Upper lobe of left lung (tissue), 6 donors: ENCODE data around the gene PPP1R12A. TPM values are rescaled to one million over a fixed set of nuclear protein-coding genes. Genes with fewer than 3 reads are reported as not detected.
A peak's percentile ranks its signal among the peaks of the same experiment; 100 is the strongest.

Source experiments
- ATAC-seq, 2 donors: fragments of 200-7000 bp; cut with Tn5 transposase; one replicate each; pipeline ENCODE4 v1.9.1; 2022; ENCODE audit warnings: mild to moderate bottlenecking in 2 of 2, moderate library complexity in 2 of 2; ENCODE audit not compliant: low FRiP score in 2 of 2
- DNase-seq, 2 donors: peaks; one replicate each; pipeline ENCODE4 v3.0.0-alpha.2; 2019 to 2020
- H3K27ac ChIP-seq, 4 donors: fragments of 200-600 bp; sonication (generic); one replicate each; pipeline ENCODE4 v1.5.1; 2016 to 2019
- H3K27me3 ChIP-seq, 4 donors: fragments of 200-600 bp; sonication (generic); one replicate each; pipeline ENCODE4 v1.5.1; 2017 to 2019
- H3K36me3 ChIP-seq, 4 donors: fragments of 200-600 bp; sonication (generic); one replicate each; pipeline ENCODE4 v1.5.1; 2016 to 2019
- H3K4me1 ChIP-seq, 4 donors: fragments of 200-600 bp; sonication (generic); one replicate each; pipeline ENCODE4 v1.5.1; 2018 to 2019
- H3K4me3 ChIP-seq, 4 donors: fragments of 200-600 bp; sonication (generic); one replicate each; pipeline ENCODE4 v1.5.1; 2017 to 2019; ENCODE audit warnings: mild to moderate bottlenecking in 2 of 4, moderate library complexity in 1 of 4
- H3K9me3 ChIP-seq, 4 donors: fragments of 200-600 bp; sonication (generic); one replicate each; pipeline ENCODE4 v1.5.1; 2018 to 2019
- EP300 ChIP-seq, 4 donors: sonication (generic); formaldehyde crosslinking; IDR thresholded peaks; one replicate each; pipeline ENCODE4 v1.5.1; 2017; ENCODE audit warnings: antibody characterized with exemption in 4 of 4, control low read depth in 2 of 4
- POLR2A ChIP-seq, 4 donors: fragments of 450-650 bp; IDR thresholded peaks; one replicate each; pipeline ENCODE4 v1.5.1; 2016 to 2017; ENCODE audit warnings: antibody characterized with exemption in 4 of 4, mild to moderate bottlenecking in 2 of 4
- POLR2AphosphoS5 ChIP-seq, 2 donors: sonication (generic); formaldehyde crosslinking; IDR thresholded peaks; one replicate each; pipeline ENCODE4 v1.5.1; 2017; ENCODE audit warnings: antibody characterized with exemption in 2 of 2
- WGBS, 2 donors: methylation state at CpG; one replicate each; pipeline ENCODE4 v1.1.5; 2017 to 2018; 5-methylcytosine and 5-hydroxymethylcytosine counted together
- total RNA-seq, 6 donors: library from RNA; depleted of rRNA in 4 of 6; stranded (reverse); fragments of >200 nt in 4 of 6; gene quantifications; one replicate each; pipeline versions ENCODE4 v1.1.0 to v1.2.1, GENCODE V29; 2016 to 2021
- TF ChIP-seq, protein P1 (sequence below), 6 experiments: fragments of 450-650 bp in 4 of 6; fragments of 200-600 bp in 2 of 6; sonication (generic) in 2 of 6; IDR thresholded peaks; one replicate each; pipeline ENCODE4 v1.5.1; 2016 to 2019; ENCODE audit warnings: antibody characterized with exemption in 6 of 6
- donor health status: DM: no; HTN: no; CAD: no; lungs with moderate emphysema.
- donor health status: DM: no; HTN: yes; CAD: no; lungs with severe emphysema.

Gene PPP1R12A
- total RNA-seq, 6 donors from 2014 or later, result 50.7 to 234 (median 90.4) TPM

DNA sequence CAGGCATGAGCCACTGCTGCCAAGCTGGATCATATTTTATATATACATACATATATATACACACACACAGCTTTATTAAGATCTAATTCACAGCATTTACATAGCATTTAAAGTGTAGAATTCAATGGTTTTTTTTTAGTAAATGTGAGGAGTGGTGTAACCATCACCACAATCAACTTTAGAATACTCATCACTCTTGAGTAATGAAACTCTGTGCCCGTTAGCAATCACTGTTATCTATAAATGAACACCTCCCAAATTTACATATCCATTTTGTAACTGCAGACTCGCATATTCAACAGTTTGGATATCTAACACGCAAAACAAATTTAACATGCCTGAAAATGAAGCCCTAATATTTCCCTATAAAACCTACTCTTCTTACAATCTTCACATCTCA lies 90.9 kb downstream of the PPP1R12A start:
- peaks cover 15 to 35% (median 24%) of the 10 kb centered on the region in 4 donors for H3K4me1 ChIP-seq
- peaks cover 0 to under 1% (median 0%) of the 10 kb centered on the region in 4 donors for H3K9me3 ChIP-seq
- no peak for TF ChIP-seq POLR2A (IDR thresholded peaks at IDR 0.05)
- TF ChIP-seq, protein P1, sequence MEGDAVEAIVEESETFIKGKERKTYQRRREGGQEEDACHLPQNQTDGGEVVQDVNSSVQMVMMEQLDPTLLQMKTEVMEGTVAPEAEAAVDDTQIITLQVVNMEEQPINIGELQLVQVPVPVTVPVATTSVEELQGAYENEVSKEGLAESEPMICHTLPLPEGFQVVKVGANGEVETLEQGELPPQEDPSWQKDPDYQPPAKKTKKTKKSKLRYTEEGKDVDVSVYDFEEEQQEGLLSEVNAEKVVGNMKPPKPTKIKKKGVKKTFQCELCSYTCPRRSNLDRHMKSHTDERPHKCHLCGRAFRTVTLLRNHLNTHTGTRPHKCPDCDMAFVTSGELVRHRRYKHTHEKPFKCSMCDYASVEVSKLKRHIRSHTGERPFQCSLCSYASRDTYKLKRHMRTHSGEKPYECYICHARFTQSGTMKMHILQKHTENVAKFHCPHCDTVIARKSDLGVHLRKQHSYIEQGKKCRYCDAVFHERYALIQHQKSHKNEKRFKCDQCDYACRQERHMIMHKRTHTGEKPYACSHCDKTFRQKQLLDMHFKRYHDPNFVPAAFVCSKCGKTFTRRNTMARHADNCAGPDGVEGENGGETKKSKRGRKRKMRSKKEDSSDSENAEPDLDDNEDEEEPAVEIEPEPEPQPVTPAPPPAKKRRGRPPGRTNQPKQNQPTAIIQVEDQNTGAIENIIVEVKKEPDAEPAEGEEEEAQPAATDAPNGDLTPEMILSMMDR (IDR thresholded peaks at IDR 0.05), result no peak
- no peak for TF ChIP-seq EP300 (IDR thresholded peaks at IDR 0.05)
- no peak for TF ChIP-seq POLR2AphosphoS5 (IDR thresholded peaks at IDR 0.05)
- peaks cover 0 to 29% (median 3%) of the 10 kb centered on the region in 4 donors for H3K36me3 ChIP-seq
- DNase-seq (no peak), ATAC-seq (no peak)
- H3K27ac ChIP-seq, result no peak overlapping the region
- H3K4me3 ChIP-seq, result no peak overlapping the region
- no peaks in the 10 kb centered on the region for H3K27me3 ChIP-seq
- 93 to 96% methylated on average over 3 of the region's 3 CpGs for WGBS, 2 donors

DNA sequence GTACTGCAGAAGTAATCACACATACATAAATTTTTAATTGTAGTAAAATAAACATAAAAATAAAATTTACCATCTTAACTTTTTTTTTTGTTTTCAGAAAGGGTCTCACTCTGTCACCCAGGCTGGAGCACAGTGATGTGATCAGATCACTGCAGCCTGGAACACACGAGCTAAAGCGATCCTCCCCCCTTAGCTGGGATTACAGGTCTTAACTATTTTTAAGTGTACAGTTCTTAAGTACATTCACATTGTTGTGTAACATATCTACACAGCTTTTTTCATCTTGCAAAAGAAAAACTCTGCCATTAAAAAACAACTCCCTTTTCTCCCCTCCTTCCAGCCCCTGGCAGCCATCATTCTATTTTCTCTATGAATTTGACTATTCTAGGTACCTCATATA lies 92.3 kb downstream of the PPP1R12A start:
- H3K9me3 ChIP-seq, result peaks cover 0 to 9% (median 3%) of the 10 kb centered on the region in 4 donors
- H3K4me1 ChIP-seq, result peaks cover 13 to 24% (median 14%) of the 10 kb centered on the region in 4 donors
- no peak overlapping the region for H3K4me3 ChIP-seq
- peaks cover 0 to 38% (median 6%) of the 10 kb centered on the region in 4 donors for H3K36me3 ChIP-seq
- 72 to 96% methylated on average over 2 of the region's 2 CpGs for WGBS, 2 donors
- no peak for ATAC-seq
- H3K27ac ChIP-seq, result peak overlapping the region in 2 of 4 donors; percentile 71 to 72
- H3K27me3 ChIP-seq, result no peaks in the 10 kb centered on the region
- no peak for TF ChIP-seq EP300 (IDR thresholded peaks at IDR 0.05)
- TF ChIP-seq POLR2A (IDR thresholded peaks at IDR 0.05), result no peak
- no peak for TF ChIP-seq POLR2AphosphoS5 (IDR thresholded peaks at IDR 0.05)
- TF ChIP-seq, protein P1 (IDR thresholded peaks at IDR 0.05), result no peak
- DNase-seq, result no peak

DNA sequence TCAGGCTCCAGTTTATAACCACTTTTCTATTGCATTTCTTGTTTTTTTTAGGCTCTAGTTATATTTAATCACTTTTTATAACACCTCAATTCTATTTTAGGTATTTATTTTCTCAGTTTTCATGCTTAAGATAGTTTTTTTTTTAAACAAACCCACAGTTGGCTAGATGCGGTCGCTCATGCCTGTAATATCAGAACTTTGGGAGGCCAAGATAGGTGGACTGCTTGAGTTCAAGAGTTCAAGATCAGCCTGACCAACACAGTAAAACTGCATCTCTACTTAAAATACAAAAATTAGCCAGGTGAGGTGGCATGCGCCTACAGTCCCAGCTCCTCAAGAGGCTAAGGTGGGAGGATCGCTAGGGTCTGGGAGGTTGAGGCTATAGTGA lies 93.0 kb downstream of the PPP1R12A start:
- peaks cover 10 to 16% (median 12%) of the 10 kb centered on the region in 4 donors for H3K4me1 ChIP-seq
- DNase-seq, result no peak
- ATAC-seq, result no peak
- peaks cover 0 to 38% (median 6%) of the 10 kb centered on the region in 4 donors for H3K36me3 ChIP-seq
- H3K9me3 ChIP-seq, result peaks cover 0 to 9% (median 3%) of the 10 kb centered on the region in 4 donors
- no peaks in the 10 kb centered on the region for H3K27me3 ChIP-seq
- H3K4me3 ChIP-seq, result no peak overlapping the region
- no peak for TF ChIP-seq POLR2A (IDR thresholded peaks at IDR 0.05)
- TF ChIP-seq, protein P1 (IDR thresholded peaks at IDR 0.05), result no peak
- TF ChIP-seq POLR2AphosphoS5 (IDR thresholded peaks at IDR 0.05), result no peak
- TF ChIP-seq EP300 (IDR thresholded peaks at IDR 0.05), result no peak
- H3K27ac ChIP-seq, result peak overlapping the region in 3 of 4 donors; percentile 25 to 72 (median 71)
- 53 to 83% methylated on average over 4 of the region's 4 CpGs for WGBS, 2 donors

DNA sequence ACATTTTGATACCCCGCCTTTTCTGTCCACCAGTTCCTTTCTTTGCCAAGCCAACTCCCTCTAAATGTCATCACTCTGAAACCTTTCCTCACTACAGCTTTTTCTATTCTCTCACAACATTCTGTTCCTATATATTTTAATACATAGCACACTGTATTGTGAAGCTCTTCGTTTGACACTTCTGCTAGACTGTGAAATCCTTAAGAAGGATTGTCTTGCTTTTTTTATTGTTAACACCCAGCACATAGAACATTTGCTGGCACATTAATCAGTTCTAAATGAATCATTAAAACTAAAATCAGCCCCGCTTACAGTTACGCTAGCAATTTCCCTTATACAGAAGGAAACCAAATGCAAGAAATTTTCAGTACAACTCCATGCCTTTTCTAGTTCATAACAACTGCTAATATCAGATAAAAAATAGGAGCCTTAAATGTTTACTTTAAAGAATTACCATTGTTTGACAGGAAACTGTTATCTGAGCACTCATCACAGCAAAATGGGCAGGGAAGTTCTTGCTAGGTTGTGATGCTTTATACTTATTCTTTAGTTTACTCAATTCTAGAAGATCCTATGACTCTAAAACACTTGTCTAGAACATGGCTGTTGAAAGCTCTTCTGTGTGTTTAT lies 93.5 kb downstream of the PPP1R12A start:
- no peak for DNase-seq
- Histone ChIP-seq H3K4me3 (no peak overlapping the region), H3K36me3 (peaks cover 0 to 38% (median 6%) of the 10 kb centered on the region in 4 donors), H3K27me3 (no peaks in the 10 kb centered on the region), H3K9me3 (peaks cover 0 to 9% (median 3%) of the 10 kb centered on the region in 4 donors), H3K27ac (peak overlapping the region in 3 of 4 donors; percentile 9 to 72 (median 71)), H3K4me1 (peaks cover 10 to 13% (median 12%) of the 10 kb centered on the region in 4 donors)
- TF ChIP-seq POLR2AphosphoS5 (IDR thresholded peaks at IDR 0.05) (no peak), POLR2A (IDR thresholded peaks at IDR 0.05) (no peak), EP300 (IDR thresholded peaks at IDR 0.05) (no peak)
- TF ChIP-seq, protein P1 (IDR thresholded peaks at IDR 0.05), result no peak
- 52 to 79% methylated on average over 4 of the region's 4 CpGs for WGBS, 2 donors
- no peak for ATAC-seq
